Activated CD8-positive, alpha-beta T cell treated with anti-CD3 and anti-CD28 coated beads for 36 hours (primary cell): Measurements from ENCODE around the gene CSRNP2. TPM values are rescaled to one million over a fixed set of nuclear protein-coding genes. Genes with fewer than 3 reads are reported as not detected.

Experiments
- ATAC-seq: fragments of 200-7000 bp; cut with Tn5 transposase; one replicate; pipeline ENCODE4 v1.10.0; 2021; ENCODE audit warnings: mild to moderate bottlenecking, moderate library complexity
- CTCF ChIA-PET: fragments of 350-600 bp; sonication (Branson Sonifier 250); formaldehyde crosslinking; loops from one replicate; lab custom pipeline; 2021; ENCODE audit warnings: antibody characterized with exemption; lab: Charles Lee
- POLR2A ChIA-PET: fragments of 350-600 bp; sonication (Branson Sonifier 250); formaldehyde crosslinking; loops from one replicate; lab custom pipeline; 2021; ENCODE audit warnings: antibody characterized with exemption; lab: Charles Lee
- DNase-seq: peaks from one replicate; pipeline ENCODE4 v3.0.0-alpha.2; 2020
- H3K27ac Mint-ChIP-seq: one replicate; pipeline ENCODE4 v1.8.0; 2021; ENCODE audit warnings: mild to moderate bottlenecking, mixed read lengths
- H3K27me3 Mint-ChIP-seq: one replicate; pipeline ENCODE4 v1.8.0; 2021; ENCODE audit warnings: mixed read lengths
- H3K36me3 Mint-ChIP-seq: one replicate; pipeline ENCODE4 v1.8.0; 2021; ENCODE audit warnings: low read depth, mixed read lengths
- H3K4me1 Mint-ChIP-seq: one replicate; pipeline ENCODE4 v1.8.0; 2021; ENCODE audit warnings: low read depth, mixed read lengths
- H3K4me3 Mint-ChIP-seq: one replicate; pipeline ENCODE4 v1.8.0; 2021; ENCODE audit warnings: mild to moderate bottlenecking, moderate library complexity, mixed read lengths
- H3K9me3 Mint-ChIP-seq: one replicate; pipeline ENCODE4 v1.8.0; 2021; ENCODE audit warnings: mixed read lengths
- intact Hi-C: fragments of 100-400 bp; cut with micrococcal nuclease; formaldehyde crosslinking; loops from one replicate; pipeline ENCODE4 v1.10.0; 2022
- total RNA-seq, 2 experiments: library from RNA; stranded (reverse); gene quantifications; one replicate each; pipeline ENCODE4 v1.2.3, GENCODE V29; 2021
- TF ChIP-seq, protein P1 (sequence below): fragments of 200-600 bp; IDR thresholded peaks from one replicate; pipeline ENCODE4 v1.8.0; 2022; ENCODE audit warnings: antibody characterized with exemption, mild to moderate bottlenecking

The CSRNP2 gene
- total RNA-seq, 2 experiments from 2014 or later: 9.2 to 9.6 TPM

GRCh38 chr12:51011955-51012354, 71.4 kb downstream of the CSRNP2 start:
- no peaks in the 10 kb centered on the region for H3K27me3 Mint-ChIP-seq
- ChIA-PET POLR2A (interaction anchor here (0.6 to 1.7 kb wide), 3 partner anchors 10 to 28 kb away, joined by 3 to 5 read pairs (median 3); partner anchors contain the start of gene SLC11A2), CTCF (interaction anchor here (1.3 to 1.7 kb wide), 3 partner anchors 13 to 16 kb away, joined by 3 to 5 read pairs (median 3); partner anchors contain the start of gene SLC11A2)
- no peak overlapping the region for H3K27ac Mint-ChIP-seq
- peaks cover 39% of the 10 kb centered on the region for H3K4me1 Mint-ChIP-seq
- no peak overlapping the region for H3K4me3 Mint-ChIP-seq
- DNase-seq (no peak), ATAC-seq (no peak)
- H3K36me3 Mint-ChIP-seq: peaks cover 12% of the 10 kb centered on the region
- TF ChIP-seq, protein P1, sequence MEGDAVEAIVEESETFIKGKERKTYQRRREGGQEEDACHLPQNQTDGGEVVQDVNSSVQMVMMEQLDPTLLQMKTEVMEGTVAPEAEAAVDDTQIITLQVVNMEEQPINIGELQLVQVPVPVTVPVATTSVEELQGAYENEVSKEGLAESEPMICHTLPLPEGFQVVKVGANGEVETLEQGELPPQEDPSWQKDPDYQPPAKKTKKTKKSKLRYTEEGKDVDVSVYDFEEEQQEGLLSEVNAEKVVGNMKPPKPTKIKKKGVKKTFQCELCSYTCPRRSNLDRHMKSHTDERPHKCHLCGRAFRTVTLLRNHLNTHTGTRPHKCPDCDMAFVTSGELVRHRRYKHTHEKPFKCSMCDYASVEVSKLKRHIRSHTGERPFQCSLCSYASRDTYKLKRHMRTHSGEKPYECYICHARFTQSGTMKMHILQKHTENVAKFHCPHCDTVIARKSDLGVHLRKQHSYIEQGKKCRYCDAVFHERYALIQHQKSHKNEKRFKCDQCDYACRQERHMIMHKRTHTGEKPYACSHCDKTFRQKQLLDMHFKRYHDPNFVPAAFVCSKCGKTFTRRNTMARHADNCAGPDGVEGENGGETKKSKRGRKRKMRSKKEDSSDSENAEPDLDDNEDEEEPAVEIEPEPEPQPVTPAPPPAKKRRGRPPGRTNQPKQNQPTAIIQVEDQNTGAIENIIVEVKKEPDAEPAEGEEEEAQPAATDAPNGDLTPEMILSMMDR: no peak
- intact Hi-C loops: no loop called here
- H3K9me3 Mint-ChIP-seq: no peaks in the 10 kb centered on the region

Other genes with a start within 250 kb of the CSRNP2 start
- gene TMPRSS12, start 240.7 kb downstream of the CSRNP2 start, total RNA-seq: not detected
- not detected for gene HIGD1C, start 131.1 kb downstream of the CSRNP2 start, total RNA-seq
- 10 to 100 TPM; 21.6 to 23.9 TPM for gene SLC11A2, start 57.2 kb downstream of the CSRNP2 start, total RNA-seq
- gene LETMD1, start 35.3 kb downstream of the CSRNP2 start, total RNA-seq: 10 to 100 TPM; 71.6 to 81.5 TPM
- 10 to 100 TPM; 27.4 to 27.9 TPM for gene TFCP2, start 89.5 kb upstream of the CSRNP2 start, total RNA-seq
- gene POU6F1, start 134.5 kb upstream of the CSRNP2 start, total RNA-seq: 1 to 10 TPM; 5.8 to 7.3 TPM
- gene DAZAP2, start 155.2 kb upstream of the CSRNP2 start, total RNA-seq: 10 to 100 TPM; 91.7 to 98.3 TPM
- 1 to 10 TPM in 1 of 2 experiments, under 1 TPM in 1; 0.96 to 1.4 TPM for gene SMAGP, start 186.8 kb upstream of the CSRNP2 start, total RNA-seq
- 10 to 100 TPM; 39.5 to 41.7 TPM for gene BIN2, start 240.6 kb upstream of the CSRNP2 start, total RNA-seq